Uterus (tissue), 2 donors: Measurements from ENCODE around the gene ACAD11.

ENCODE experiments used
- POLR2A ChIP-seq, 2 donors: fragments of 450-650 bp; IDR thresholded peaks; one replicate each; pipeline ENCODE4 v1.6.1; 2016; ENCODE audit warnings: antibody characterized with exemption in 2 of 2, mild to moderate bottlenecking in 1 of 2, moderate library complexity in 1 of 2
- TF ChIP-seq, protein P1 (sequence below), 4 experiments: fragments of 200-600 bp in 2 of 4; fragments of 450-650 bp in 2 of 4; sonication (generic) in 2 of 4; IDR thresholded peaks; one replicate each; pipeline ENCODE4 v1.5.1; 2016 to 2019; ENCODE audit warnings: antibody characterized with exemption in 4 of 4, mild to moderate bottlenecking in 2 of 4, moderate library complexity in 1 of 4

DNA sequence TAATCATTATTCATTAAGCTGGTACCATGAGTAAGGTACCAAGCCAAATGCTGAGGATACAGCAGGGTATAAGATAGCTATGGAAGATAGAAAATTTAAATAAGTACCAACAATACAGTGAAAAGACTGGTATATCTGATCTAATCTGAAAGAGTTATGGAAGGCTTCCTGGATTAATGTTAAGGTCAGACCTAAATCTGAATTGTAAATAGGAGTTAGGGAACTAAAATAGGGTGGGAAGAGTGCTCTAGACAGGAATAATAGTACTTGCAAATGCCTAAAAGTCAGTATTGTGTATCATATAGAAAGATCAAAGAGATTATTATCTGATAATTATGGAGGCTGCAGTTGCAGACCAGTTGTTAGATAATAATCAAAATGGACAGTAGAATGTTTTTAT lies 65.1 kb downstream of the ACAD11 start:
- TF ChIP-seq, protein P1, sequence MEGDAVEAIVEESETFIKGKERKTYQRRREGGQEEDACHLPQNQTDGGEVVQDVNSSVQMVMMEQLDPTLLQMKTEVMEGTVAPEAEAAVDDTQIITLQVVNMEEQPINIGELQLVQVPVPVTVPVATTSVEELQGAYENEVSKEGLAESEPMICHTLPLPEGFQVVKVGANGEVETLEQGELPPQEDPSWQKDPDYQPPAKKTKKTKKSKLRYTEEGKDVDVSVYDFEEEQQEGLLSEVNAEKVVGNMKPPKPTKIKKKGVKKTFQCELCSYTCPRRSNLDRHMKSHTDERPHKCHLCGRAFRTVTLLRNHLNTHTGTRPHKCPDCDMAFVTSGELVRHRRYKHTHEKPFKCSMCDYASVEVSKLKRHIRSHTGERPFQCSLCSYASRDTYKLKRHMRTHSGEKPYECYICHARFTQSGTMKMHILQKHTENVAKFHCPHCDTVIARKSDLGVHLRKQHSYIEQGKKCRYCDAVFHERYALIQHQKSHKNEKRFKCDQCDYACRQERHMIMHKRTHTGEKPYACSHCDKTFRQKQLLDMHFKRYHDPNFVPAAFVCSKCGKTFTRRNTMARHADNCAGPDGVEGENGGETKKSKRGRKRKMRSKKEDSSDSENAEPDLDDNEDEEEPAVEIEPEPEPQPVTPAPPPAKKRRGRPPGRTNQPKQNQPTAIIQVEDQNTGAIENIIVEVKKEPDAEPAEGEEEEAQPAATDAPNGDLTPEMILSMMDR (IDR thresholded peaks at IDR 0.05): no peak
- TF ChIP-seq POLR2A (IDR thresholded peaks at IDR 0.05): no peak
